K562 (cell line): Measurements from ENCODE around the gene SHROOM3. TPM values are rescaled to one million over a fixed set of nuclear protein-coding genes. Genes with fewer than 3 reads are reported as not detected.

Experiments used
- ATAC-seq: fragments of 200-7000 bp; cut with Tn5 transposase; 3 replicates; pipeline ENCODE4 v1.9.1; 2020; ENCODE audit warnings: moderate library complexity
- BruUV-seq: library from RNA; stranded (reverse); fragments of 400-500 nt; replicated peaks from 2 replicates; lab custom pipeline; 2021; lab: Mats Ljungman, UMichigan
- CTCF ChIA-PET: fragments of 300-600 bp; formaldehyde crosslinking; extraction: SDS; loops from one replicate; lab custom pipeline; 2021; ENCODE audit warnings: low intra/inter-chr PET ratio; lab: Yijun Ruan, JAX
- POLR2A ChIA-PET: fragments of 300-600, 350-650 bp; sonication (Branson Sonifier 250); formaldehyde crosslinking; extraction: SDS; loops from one replicate; lab custom pipeline; 2021; ENCODE audit warnings: antibody characterized with exemption, inconsistent platforms; lab: Yijun Ruan, JAX
- DNase-seq, 4 experiments: peaks; one replicate each; pipeline versions ENCODE4 v3.0.0 to v3.0.0-alpha.2; 2011 to 2018; ENCODE audit warnings: low spot score in 3 of 4, mixed read lengths in 3 of 4; ENCODE audit errors: extremely low read depth in 1 of 4
- FAIRE-seq: peaks from 2 replicates; lab custom pipeline; 2011; peaks lifted over from hg19 to GRCh38; lab: Jason Lieb, UNC
- H2AFZ ChIP-seq: 2 replicates; pipeline ENCODE4 v1.6.0; 2011; ENCODE audit warnings: low read depth, low read length, control low read depth, inconsistent platforms
- H3K27ac ChIP-seq: fragments of 200-600 bp; 3 replicates; pipeline ENCODE4 v1.8.0; 2011; ENCODE audit warnings: low read depth, mild to moderate bottlenecking, control low read depth, inconsistent platforms, low read length, moderate library complexity, mixed read lengths; ENCODE audit errors: extremely low read depth
- H3K27me3 ChIP-seq, 2 experiments: fragments of 300-600 bp in 1 of 2; 2 replicates in 1 of 2; 3 replicates in 1 of 2; pipeline versions ENCODE4 v1.6.0 to v1.8.0; 2011; ENCODE audit warnings: inconsistent platforms in 2 of 2, low read length in 2 of 2, mild to moderate bottlenecking in 1 of 2, mixed read lengths in 1 of 2, moderate library complexity in 1 of 2; ENCODE audit not compliant: control insufficient read depth in 2 of 2, insufficient read depth in 2 of 2
- H3K36me3 ChIP-seq: fragments of 300-600 bp; 3 replicates; pipeline ENCODE4 v1.8.0; 2011; ENCODE audit warnings: mild to moderate bottlenecking, low read length, inconsistent platforms; ENCODE audit not compliant: control insufficient read depth, insufficient read depth
- H3K4me1 ChIP-seq, 2 experiments: fragments of 200-600 bp in 1 of 2; replicated peaks in 1 of 2; 2 replicates in 1 of 2; 3 replicates in 1 of 2; pipeline versions ENCODE4 v1.5.1 to v1.8.0; 2011; ENCODE audit warnings: inconsistent platforms in 2 of 2, low read length in 2 of 2, mild to moderate bottlenecking in 1 of 2, mixed read lengths in 1 of 2, moderate library complexity in 1 of 2; ENCODE audit not compliant: control insufficient read depth in 2 of 2, insufficient read depth in 2 of 2
- H3K4me2 ChIP-seq: 2 replicates; pipeline ENCODE4 v1.6.1; 2011; ENCODE audit warnings: low read length, control low read depth, inconsistent platforms, mixed read lengths; ENCODE audit not compliant: insufficient read depth
- H3K4me3 ChIP-seq: fragments of 200-600 bp; sonication (generic), shearing (Covaris generic); 2 replicates; pipeline ENCODE4 v1.5.1; 2016; ENCODE audit warnings: control low read depth, inconsistent platforms
- H3K79me2 ChIP-seq: fragments of 200-600 bp; 3 replicates; pipeline ENCODE4 v1.8.0; 2011; ENCODE audit warnings: low read length, inconsistent platforms; ENCODE audit not compliant: control insufficient read depth, insufficient read depth
- H3K9ac ChIP-seq, 2 experiments: 2 replicates each; pipeline versions ENCODE4 v1.6.0 to v1.6.1; 2011; ENCODE audit warnings: low read depth in 2 of 2, low read length in 2 of 2, control low read depth in 1 of 2, inconsistent platforms in 1 of 2, mild to moderate bottlenecking in 1 of 2, mixed read lengths in 1 of 2; ENCODE audit not compliant: insufficient read depth in 1 of 2
- H3K9me1 ChIP-seq: one replicate; pipeline ENCODE4 v1.6.0; 2011; ENCODE audit warnings: inconsistent platforms, mild to moderate bottlenecking, low read length, moderate library complexity; ENCODE audit not compliant: control insufficient read depth, insufficient read depth
- H3K9me3 ChIP-seq: replicated peaks from 2 replicates; pipeline ENCODE4 v1.5.1; 2011; ENCODE audit warnings: low read depth, low read length, inconsistent platforms; ENCODE audit not compliant: control insufficient read depth, insufficient read depth
- H4K20me1 ChIP-seq: replicated peaks from 2 replicates; pipeline ENCODE4 v1.6.1; 2011; ENCODE audit warnings: low read length, inconsistent platforms, mixed read lengths; ENCODE audit not compliant: control insufficient read depth, insufficient read depth
- BCOR ChIP-seq: fragments of 450-650 bp; IDR thresholded peaks from 2 replicates; pipeline ENCODE4 v1.6.1; 2016
- CREB3L1 ChIP-seq: fragments of 450-650 bp; IDR thresholded peaks from 2 replicates; pipeline ENCODE4 v1.6.1; 2014; ENCODE audit warnings: low read depth, mild to moderate bottlenecking, moderate library complexity, borderline replicate concordance
- HINFP ChIP-seq: fragments of 450-650 bp; conservative IDR thresholded peaks from 2 replicates; pipeline ENCODE4 v1.6.1; 2016; ENCODE audit warnings: missing genetic modification characterization, low read depth, mild to moderate bottlenecking, control low read depth, missing compliant biosample characterization
- LARP7 ChIP-seq: fragments of 450-650 bp; IDR thresholded peaks from 2 replicates; pipeline ENCODE4 v1.6.1; 2016
- NR3C1 ChIP-seq: sonication (generic); formaldehyde crosslinking; IDR thresholded peaks from 2 replicates; pipeline ENCODE4 v1.8.1; 2022; ENCODE audit warnings: missing genetic modification reagents
- PYGO2 ChIP-seq: fragments of 450-650 bp; IDR thresholded peaks from 2 replicates; pipeline ENCODE4 v1.6.1; 2016; ENCODE audit warnings: mild to moderate bottlenecking, missing genetic modification characterization, moderate library complexity, missing compliant biosample characterization
- RFX1 ChIP-seq: fragments of 450-650 bp; IDR thresholded peaks from 2 replicates; pipeline ENCODE4 v1.6.1; 2016; ENCODE audit warnings: mild to moderate bottlenecking, moderate library complexity
- TAF15 ChIP-seq: fragments of 200-400 bp; formaldehyde crosslinking; IDR thresholded peaks from 2 replicates; pipeline ENCODE4 v1.6.1; 2017; ENCODE audit warnings: mild to moderate bottlenecking, low read depth, low read length, moderate library complexity
- ZFP36 ChIP-seq: fragments of 150-350 bp; IDR thresholded peaks from 2 replicates; pipeline ENCODE4 v1.6.1; 2018; ENCODE audit warnings: low read length, low read depth; ENCODE audit not compliant: partially characterized antibody
- ZNF395 ChIP-seq: fragments of 200-800 bp; sonication (Bioruptor generic); IDR thresholded peaks from 2 replicates; pipeline ENCODE4 v1.6.1; 2017; ENCODE audit warnings: missing genetic modification characterization, missing compliant biosample characterization
- WGBS: fragments of 100-300 bp; shearing (Covaris generic); methylation state at CpG from one replicate; pipeline ENCODE4 v1.1.6; 2016; ENCODE audit warnings: low coverage, mixed read lengths; ENCODE audit not compliant: insufficient coverage; ENCODE audit errors: missing lambda C conversion rate; 5-methylcytosine and 5-hydroxymethylcytosine counted together
- in situ Hi-C: fragments of 300-500 bp; cut with MboI; formaldehyde crosslinking; loops from 4 replicates; pipeline ENCODE4 v1.15.0; 2018; ENCODE audit warnings: inconsistent platforms, mixed read lengths
- intact Hi-C: fragments of 100-400 bp; cut with micrococcal nuclease; formaldehyde crosslinking; loops from 2 replicates; pipeline ENCODE4 v1.14.2; 2022
- polyA plus RNA-seq, 8 experiments: library from polyadenylated mRNA; depleted of rRNA in 4 of 8; stranded (reverse) in 5 of 8; unstranded in 3 of 8; fragments of >200 nt; fragmentation: Nextera tagmentation in 2 of 8; fragmentation: Illumina TruSeq in 1 of 8; extraction: Ambion mirVana in 2 of 8; extraction: Trizol in 1 of 8; gene quantifications; 2 replicates each; pipeline versions ENCODE4 v1.2.1 to v1.2.3, GENCODE V29; 2011 to 2014; ENCODE audit warnings: inconsistent platforms in 1 of 8, missing spikeins in 1 of 8
- total RNA-seq, 7 experiments: library from RNA; depleted of rRNA in 6 of 7; stranded (reverse); fragments of >200 nt in 6 of 7; fragmentation: Illumina TruSeq in 2 of 7; extraction: Trizol in 2 of 7; gene quantifications; 2 replicates each; pipeline versions ENCODE4 v1.2.1 to v1.2.3, GENCODE V29; 2011 to 2021; ENCODE audit warnings: low replicate concordance in 1 of 7

Gene SHROOM3
- total and polyA plus RNA-seq, 9 of the 15 experiments (the other 6 are each of a cell fraction or from before 2014, with no cell fraction given), result 0.01 to 0.07 TPM; not detected in 7

- no peak for TF ChIP-seq HINFP (tag)
- TF ChIP-seq, all 486 proteins: peak for 0
Observed at GRCh38 chr4:76562836-76563453, 127.9 kb downstream of the SHROOM3 start (continued).

- intact Hi-C loops, result no loop called here
Observed at GRCh38 chr4:76563454-76564122, 128.6 kb downstream of the SHROOM3 start.

More at GRCh38 chr4:76563454-76564122, 128.6 kb downstream of the SHROOM3 start:
- CTCF ChIA-PET, result no interaction called here
- no peak overlapping the region for H3K9ac ChIP-seq
- no peak for ATAC-seq
- 0% methylated on average over 7 of the region's 7 CpGs for WGBS
- no TSS peak for BruUV-seq
- no peak overlapping the region for H2AFZ ChIP-seq
- no peak overlapping the region for H3K4me3 ChIP-seq
- H3K4me1 ChIP-seq, result no peaks in the 10 kb centered on the region
- DNase-seq, result no peak
- TF ChIP-seq NR3C1 (no peak), ZFP36 (no peak), BCOR (no peak), PYGO2 (no peak), RFX1 (no peak), ZNF395 (CRISPR knock-in tag) (no peak), CREB3L1 (no peak), LARP7 (no peak), TAF15 (no peak)
- H3K9me3 ChIP-seq, result no peaks in the 10 kb centered on the region
- in situ Hi-C loops, result no loop called here
- H3K36me3 ChIP-seq, result no peaks in the 10 kb centered on the region
- no peak overlapping the region for H3K27ac ChIP-seq
- POLR2A ChIA-PET, result interaction anchor here (0.8 kb wide), 1 partner anchor 25 kb away, joined by 3 read pairs; no protein-coding TSS in a partner anchor
- H4K20me1 ChIP-seq, result no peaks in the 10 kb centered on the region
- peaks cover 12 to 13% of the 10 kb centered on the region in 2 experiments; a peak in 2 of 5 replicates for H3K27me3 ChIP-seq
- FAIRE-seq, result no peak
- H3K4me2 ChIP-seq, result no peak overlapping the region
- no peaks in the 10 kb centered on the region for H3K9me1 ChIP-seq
- H3K79me2 ChIP-seq, result no peaks in the 10 kb centered on the region
